Measurements from ENCODE around the gene IFT25. TPM values are rescaled to one million over a fixed set of nuclear protein-coding genes. Genes with fewer than 3 reads are reported as not detected.
"Not testable (repeated sequence)": the region's sequence is repeated elsewhere in the genome, so short reads cannot be mapped to it uniquely, and the experiment has no call there.

The IFT25 gene
- 18.7 and 27.6 TPM in 2 replicates for total RNA-seq
- polyA plus RNA-seq = 37.6 and 40.4 TPM in 2 replicates
- polyA plus RNA-seq (2012) = 40.6 and 43.2 TPM in 2 replicates
- polyA minus RNA-seq (ENCODE audit: low replicate concordance) = not detected in 2 replicates

GRCh38 chr1:53945433-53946251 is at the start of gene IFT25:
Gene IFT25 (minus strand): TSS chr1:53945699. CDS start chr1:53940082, 5,617 bp downstream.
- Histone ChIP-seq H3K27me3 (ENCODE audit: control insufficient read depth, insufficient read depth, low read length) (no peaks in the 10 kb centered on the region), H3K4me2 (ENCODE audit: extremely low read depth, insufficient read depth, low read length) (peak within 1 kb of the TSS; percentile 96), H2AFZ (ENCODE audit: low read length) (peak within 1 kb of the TSS; percentile 96), H3K4me1 (ENCODE audit: control insufficient read depth, extremely low read depth, insufficient read depth, low read length) (peaks cover 2% of the 10 kb centered on the region), H3K9me3 (ENCODE audit: control insufficient read depth, insufficient read depth, low read depth, low read length) (no peaks in the 10 kb centered on the region), H3K79me2 (ENCODE audit: control insufficient read depth, insufficient read depth, low read length) (peaks cover 52% of the 10 kb centered on the region), H3K27ac (ENCODE audit: insufficient read depth, low read length) (peak within 1 kb of the TSS; percentile 89), H3K4me3 (replicated peaks in 1 of 4; ENCODE audit: control extremely low read depth in 1 of 4, insufficient read depth in 1 of 4, low read depth in 3 of 4, low read length in 4 of 4) (peak within 1 kb of the TSS; percentile 81 to 97 (median 93)), H3K9ac (ENCODE audit: insufficient read depth, low read length) (peak within 1 kb of the TSS; percentile 87), H4K20me1 (ENCODE audit: control insufficient read depth, extremely low read depth, insufficient read depth, low read length) (no peaks in the 10 kb centered on the region), H3K36me3 (ENCODE audit: control insufficient read depth, insufficient read depth, low read length) (no peaks in the 10 kb centered on the region)
- peak; percentile 91 to 96 for DNase-seq (ENCODE audit: low read depth in 2 of 2)
- TF ChIP-seq EZH2 (IDR thresholded peaks at IDR 0.05; ENCODE audit: low read length, missing control alignments) (no peak), CTCF (conservative IDR thresholded peaks at IDR 0.05 in 1 of 2, IDR thresholded peaks at IDR 0.05 in 1 of 2; ENCODE audit: low read depth in 1 of 2, low read length in 2 of 2) (no peak)

GRCh38 chr1:53994516-53994915 is 49.0 kb upstream of the IFT25 start:
- H3K4me2 ChIP-seq (ENCODE audit: extremely low read depth, insufficient read depth, low read length); H3K4me3 ChIP-seq (replicated peaks in 1 of 4; ENCODE audit: control extremely low read depth in 1 of 4, insufficient read depth in 1 of 4, low read depth in 3 of 4, low read length in 4 of 4); DNase-seq (ENCODE audit: low read depth in 2 of 2); H3K9ac ChIP-seq (ENCODE audit: insufficient read depth, low read length); H3K4me1 ChIP-seq (ENCODE audit: control insufficient read depth, extremely low read depth, insufficient read depth, low read length); H3K9me3 ChIP-seq (ENCODE audit: control insufficient read depth, insufficient read depth, low read depth, low read length); H4K20me1 ChIP-seq (ENCODE audit: control insufficient read depth, extremely low read depth, insufficient read depth, low read length); H3K79me2 ChIP-seq (ENCODE audit: control insufficient read depth, insufficient read depth, low read length); H3K36me3 ChIP-seq (ENCODE audit: control insufficient read depth, insufficient read depth, low read length); H3K27me3 ChIP-seq (ENCODE audit: control insufficient read depth, insufficient read depth, low read length); H3K27ac ChIP-seq (ENCODE audit: insufficient read depth, low read length); H2AFZ ChIP-seq (ENCODE audit: low read length): not testable (repeated sequence)

GRCh38 chr1:53992085-53992874 is 46.8 kb upstream of the IFT25 start:
- TF ChIP-seq EZH2 (IDR thresholded peaks at IDR 0.05; ENCODE audit: low read length, missing control alignments) (no peak), CTCF (conservative IDR thresholded peaks at IDR 0.05 in 1 of 2, IDR thresholded peaks at IDR 0.05 in 1 of 2; ENCODE audit: low read depth in 1 of 2, low read length in 2 of 2) (no peak)
- H3K36me3 ChIP-seq (ENCODE audit: control insufficient read depth, insufficient read depth, low read length) = no peaks in the 10 kb centered on the region

More at GRCh38 chr1:53992085-53992874, 46.8 kb upstream of the IFT25 start:
- Histone ChIP-seq H3K4me1 (ENCODE audit: control insufficient read depth, extremely low read depth, insufficient read depth, low read length) (no peaks in the 10 kb centered on the region), H3K27me3 (ENCODE audit: control insufficient read depth, insufficient read depth, low read length) (no peaks in the 10 kb centered on the region), H3K4me2 (ENCODE audit: extremely low read depth, insufficient read depth, low read length) (no peak overlapping the region), H3K27ac (ENCODE audit: insufficient read depth, low read length) (no peak overlapping the region), H3K4me3 (replicated peaks in 1 of 4; ENCODE audit: control extremely low read depth in 1 of 4, insufficient read depth in 1 of 4, low read depth in 3 of 4, low read length in 4 of 4) (no peak overlapping the region), H3K79me2 (ENCODE audit: control insufficient read depth, insufficient read depth, low read length) (no peaks in the 10 kb centered on the region), H2AFZ (ENCODE audit: low read length) (no peak overlapping the region), H3K9ac (ENCODE audit: insufficient read depth, low read length) (no peak overlapping the region), H3K9me3 (ENCODE audit: control insufficient read depth, insufficient read depth, low read depth, low read length) (no peaks in the 10 kb centered on the region), H4K20me1 (ENCODE audit: control insufficient read depth, extremely low read depth, insufficient read depth, low read length) (no peaks in the 10 kb centered on the region)
- DNase-seq (ENCODE audit: low read depth in 2 of 2) = no peak
